Lower lobe of right lung (tissue), 2 donors: ENCODE data around the gene AQP10. TPM values are rescaled to one million over a fixed set of nuclear protein-coding genes. Genes with fewer than 3 reads are reported as not detected.
"Not testable (repeated sequence)": the region's sequence is repeated elsewhere in the genome, so short reads cannot be mapped to it uniquely, and the experiment has no call there.

Experiments
- ATAC-seq, 2 donors: fragments of 200-7000 bp; cut with Tn5 transposase; one replicate each; pipeline ENCODE4 v1.9.1; 2020 to 2022; ENCODE audit warnings: mild to moderate bottlenecking in 2 of 2, moderate library complexity in 2 of 2
- DNase-seq: peaks from one replicate; pipeline ENCODE4 v3.0.0-alpha.2; 2020
- H3K27ac ChIP-seq: fragments of 200-600 bp; one replicate; pipeline ENCODE4 v1.8.0; 2022
- H3K27me3 ChIP-seq: fragments of 200-600 bp; one replicate; pipeline ENCODE4 v1.8.0; 2022; ENCODE audit warnings: low read depth
- H3K36me3 ChIP-seq: fragments of 200-600 bp; one replicate; pipeline ENCODE4 v1.8.0; 2022; ENCODE audit warnings: mild to moderate bottlenecking
- H3K4me1 ChIP-seq: fragments of 200-600 bp; one replicate; pipeline ENCODE4 v1.8.0; 2022
- H3K4me3 ChIP-seq: fragments of 200-600 bp; one replicate; pipeline ENCODE4 v1.8.0; 2022; ENCODE audit warnings: mild to moderate bottlenecking
- H3K9me3 ChIP-seq: fragments of 200-600 bp; one replicate; pipeline ENCODE4 v1.8.0; 2022
- intact Hi-C: fragments of 100-400 bp; cut with DNase I; formaldehyde crosslinking; loops from one replicate; pipeline ENCODE4 v1.11.0; 2022
- total RNA-seq: library from RNA; stranded (reverse); fragmentation: NEBNext Ultra II Directional; extraction: Animal tissue kit (Norgen Biotek cat#: 25700); gene quantifications from one replicate; pipeline ENCODE4 v1.2.1, GENCODE V29; 2021
- TF ChIP-seq, protein P1 (sequence below): fragments of 200-600 bp; IDR thresholded peaks from one replicate; pipeline ENCODE4 v1.8.0; 2022; ENCODE audit warnings: antibody characterized with exemption, mild to moderate bottlenecking
- donor health status: DM: no; HTN: yes; CAD: no; lungs with severe emphysema.

Gene AQP10
- total RNA-seq, 1 donor from 2014 or later = 0.47 TPM

DNA sequence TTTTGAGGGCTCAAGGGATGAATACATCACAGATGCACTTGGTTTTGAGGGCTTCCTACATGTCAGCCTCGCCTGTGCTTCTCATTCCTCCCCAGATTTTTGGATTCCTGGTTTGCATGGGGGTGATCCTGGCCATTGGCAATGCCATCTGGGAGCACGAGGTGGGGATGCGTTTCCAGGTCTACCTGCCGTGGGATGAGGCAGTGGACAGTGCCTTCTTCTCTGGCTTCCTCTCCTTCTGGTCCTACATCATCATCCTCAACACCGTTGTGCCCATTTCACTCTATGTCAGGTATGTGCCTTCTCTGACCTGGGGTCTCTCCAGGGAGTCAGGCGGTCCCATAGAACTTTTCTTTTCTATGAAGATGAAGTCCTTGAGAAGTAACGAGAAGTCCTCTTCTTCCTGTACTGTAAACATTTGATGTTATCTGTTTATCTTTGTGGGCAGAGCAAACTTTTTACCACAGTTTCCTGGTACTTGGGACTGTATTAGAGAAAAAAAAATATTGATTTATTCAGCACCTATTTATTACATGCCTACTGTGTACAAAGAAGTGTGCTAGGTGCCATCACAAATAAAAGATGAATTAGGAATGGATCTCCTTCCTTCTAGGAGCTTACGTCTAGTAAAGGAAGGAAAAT is 16.5 kb downstream of the AQP10 start:
- no peak for ATAC-seq
- H3K27me3 ChIP-seq = no peaks in the 10 kb centered on the region
- intact Hi-C loops = no loop called here
- no peak overlapping the region for H3K27ac ChIP-seq
- no peaks in the 10 kb centered on the region for H3K9me3 ChIP-seq
- H3K36me3 ChIP-seq = peaks cover 73% of the 10 kb centered on the region
- H3K4me1 ChIP-seq = peaks cover 18% of the 10 kb centered on the region
- no peak overlapping the region for H3K4me3 ChIP-seq
- TF ChIP-seq, protein P1, sequence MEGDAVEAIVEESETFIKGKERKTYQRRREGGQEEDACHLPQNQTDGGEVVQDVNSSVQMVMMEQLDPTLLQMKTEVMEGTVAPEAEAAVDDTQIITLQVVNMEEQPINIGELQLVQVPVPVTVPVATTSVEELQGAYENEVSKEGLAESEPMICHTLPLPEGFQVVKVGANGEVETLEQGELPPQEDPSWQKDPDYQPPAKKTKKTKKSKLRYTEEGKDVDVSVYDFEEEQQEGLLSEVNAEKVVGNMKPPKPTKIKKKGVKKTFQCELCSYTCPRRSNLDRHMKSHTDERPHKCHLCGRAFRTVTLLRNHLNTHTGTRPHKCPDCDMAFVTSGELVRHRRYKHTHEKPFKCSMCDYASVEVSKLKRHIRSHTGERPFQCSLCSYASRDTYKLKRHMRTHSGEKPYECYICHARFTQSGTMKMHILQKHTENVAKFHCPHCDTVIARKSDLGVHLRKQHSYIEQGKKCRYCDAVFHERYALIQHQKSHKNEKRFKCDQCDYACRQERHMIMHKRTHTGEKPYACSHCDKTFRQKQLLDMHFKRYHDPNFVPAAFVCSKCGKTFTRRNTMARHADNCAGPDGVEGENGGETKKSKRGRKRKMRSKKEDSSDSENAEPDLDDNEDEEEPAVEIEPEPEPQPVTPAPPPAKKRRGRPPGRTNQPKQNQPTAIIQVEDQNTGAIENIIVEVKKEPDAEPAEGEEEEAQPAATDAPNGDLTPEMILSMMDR = no peak
- no peak for DNase-seq

DNA sequence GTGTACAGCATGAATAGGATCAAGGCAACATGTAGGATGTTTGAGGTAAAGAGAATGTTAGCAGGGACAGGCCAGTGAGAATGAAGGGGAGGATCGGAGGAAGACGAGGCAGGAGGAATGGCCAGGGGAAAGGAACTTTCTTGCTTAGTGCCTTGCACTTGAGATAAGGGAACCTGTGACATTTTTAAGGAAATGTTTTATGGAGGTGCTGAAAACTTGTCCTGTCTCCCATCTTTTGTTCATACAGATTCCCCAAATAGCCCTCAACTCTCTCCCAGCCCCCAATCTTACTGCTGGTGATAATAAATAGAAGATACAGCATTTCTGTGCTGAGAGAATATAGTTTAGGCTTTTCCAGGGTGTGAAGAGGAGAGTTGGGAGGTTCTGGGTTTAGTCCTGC is 18.0 kb downstream of the AQP10 start:
- Histone ChIP-seq H3K4me3 (no peak overlapping the region), H3K27me3 (no peaks in the 10 kb centered on the region), H3K4me1 (peaks cover 26% of the 10 kb centered on the region), H3K36me3 (peaks cover 80% of the 10 kb centered on the region), H3K27ac (no peak overlapping the region), H3K9me3 (no peaks in the 10 kb centered on the region)
- DNase-seq (no peak), ATAC-seq (no peak)
- TF ChIP-seq, protein P1 = no peak
- intact Hi-C loops = no loop called here

DNA sequence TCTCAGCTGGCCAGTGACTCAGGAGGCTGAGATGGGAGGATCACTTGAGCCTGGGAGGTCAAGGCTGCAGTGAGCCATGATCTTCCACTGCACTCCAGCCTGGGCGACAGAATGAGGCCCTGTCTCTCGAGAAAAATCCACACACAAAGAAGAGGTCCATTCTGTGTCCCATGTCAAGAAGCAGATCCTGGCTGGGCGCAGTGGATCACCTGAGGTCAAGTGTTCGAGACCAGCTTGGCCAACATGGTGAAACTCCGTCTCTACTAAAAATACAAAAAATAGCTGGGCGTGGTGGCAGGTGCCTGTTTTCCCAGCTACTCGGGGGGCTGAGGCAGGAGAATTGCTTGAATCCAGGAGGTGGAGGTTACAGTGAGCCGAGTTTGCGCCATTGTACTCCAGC is 20.5 kb downstream of the AQP10 start:
- H3K27ac ChIP-seq, DNase-seq, H3K4me3 ChIP-seq, ATAC-seq, H3K9me3 ChIP-seq, H3K27me3 ChIP-seq, intact Hi-C loops: not testable (repeated sequence)
- peaks cover 14% of the 10 kb centered on the region for H3K4me1 ChIP-seq
- H3K36me3 ChIP-seq = peaks cover 97% of the 10 kb centered on the region

DNA sequence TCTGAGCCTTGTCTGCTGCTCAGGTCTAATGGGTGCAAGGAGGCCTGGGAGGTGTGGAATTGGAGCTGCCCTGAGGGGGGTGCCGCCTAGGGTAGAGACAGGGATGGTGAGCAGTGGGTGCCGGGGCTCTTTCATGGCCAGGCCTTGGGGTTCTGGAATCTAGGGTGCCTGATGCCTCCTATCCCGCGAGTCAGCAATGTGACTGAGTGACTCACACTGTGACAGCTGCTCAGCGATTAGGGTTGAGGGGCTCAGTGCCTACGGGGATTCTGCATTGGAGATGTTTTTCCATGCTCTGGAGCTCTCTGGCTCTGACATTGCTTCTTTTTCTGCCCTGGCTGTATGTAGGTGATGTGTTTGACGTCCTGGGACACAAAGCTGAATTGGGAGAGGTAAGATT is 21.2 kb downstream of the AQP10 start:
- intact Hi-C loops = no loop called here

DNA sequence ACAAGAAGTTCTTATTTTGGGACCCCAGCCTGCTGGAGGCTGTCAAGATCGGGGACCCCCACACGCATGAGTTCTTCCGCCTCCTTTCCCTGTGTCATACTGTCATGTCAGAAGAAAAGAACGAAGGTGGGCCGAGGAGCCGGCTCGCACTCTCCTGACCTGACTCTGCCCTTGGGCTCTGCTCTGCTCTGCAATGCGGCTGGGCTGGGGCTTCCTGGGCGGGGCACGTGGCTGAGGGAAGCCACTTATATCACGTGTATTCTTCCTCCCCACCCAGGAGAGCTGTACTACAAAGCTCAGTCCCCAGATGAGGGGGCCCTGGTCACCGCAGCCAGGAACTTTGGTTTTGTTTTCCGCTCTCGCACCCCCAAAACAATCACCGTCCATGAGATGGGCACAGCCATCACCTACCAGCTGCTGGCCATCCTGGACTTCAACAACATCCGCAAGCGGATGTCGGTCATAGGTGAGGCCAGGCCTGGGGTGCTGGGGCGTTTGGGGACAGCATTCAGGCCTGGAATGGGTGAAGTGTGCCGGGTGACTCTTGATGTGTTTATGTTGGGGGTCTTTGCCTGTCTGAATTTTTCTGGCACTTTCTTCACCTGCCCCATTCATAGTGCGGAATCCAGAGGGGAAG is 22.1 kb downstream of the AQP10 start:
- TF ChIP-seq, protein P1 = no peak
- Histone ChIP-seq H3K27me3 (no peaks in the 10 kb centered on the region), H3K27ac (peak overlapping the region; percentile 28), H3K36me3 (peaks cover 94% of the 10 kb centered on the region), H3K4me3 (peak overlapping the region; percentile 3), H3K9me3 (no peaks in the 10 kb centered on the region), H3K4me1 (peaks cover 25% of the 10 kb centered on the region)
- intact Hi-C loops = no loop called here
- ATAC-seq (peak; percentile 69), DNase-seq (peak; percentile 64)

More for the DNA sequence above, 21.2 kb downstream of the AQP10 start:
- Histone ChIP-seq H3K27me3 (no peaks in the 10 kb centered on the region), H3K4me3 (no peak overlapping the region), H3K36me3 (peaks cover 97% of the 10 kb centered on the region), H3K9me3 (no peaks in the 10 kb centered on the region), H3K27ac (peak overlapping the region; percentile 28), H3K4me1 (peaks cover 22% of the 10 kb centered on the region)
- ATAC-seq (no peak), DNase-seq (no peak)
- TF ChIP-seq, protein P1 = no peak
